Measurements from ENCODE around the gene PFKFB4. TPM values are rescaled to one million over a fixed set of nuclear protein-coding genes. Genes with fewer than 3 reads are reported as not detected.

PFKFB4 gene
- total RNA-seq, 1 donor from 2014 or later: 19.2 TPM

DNA sequence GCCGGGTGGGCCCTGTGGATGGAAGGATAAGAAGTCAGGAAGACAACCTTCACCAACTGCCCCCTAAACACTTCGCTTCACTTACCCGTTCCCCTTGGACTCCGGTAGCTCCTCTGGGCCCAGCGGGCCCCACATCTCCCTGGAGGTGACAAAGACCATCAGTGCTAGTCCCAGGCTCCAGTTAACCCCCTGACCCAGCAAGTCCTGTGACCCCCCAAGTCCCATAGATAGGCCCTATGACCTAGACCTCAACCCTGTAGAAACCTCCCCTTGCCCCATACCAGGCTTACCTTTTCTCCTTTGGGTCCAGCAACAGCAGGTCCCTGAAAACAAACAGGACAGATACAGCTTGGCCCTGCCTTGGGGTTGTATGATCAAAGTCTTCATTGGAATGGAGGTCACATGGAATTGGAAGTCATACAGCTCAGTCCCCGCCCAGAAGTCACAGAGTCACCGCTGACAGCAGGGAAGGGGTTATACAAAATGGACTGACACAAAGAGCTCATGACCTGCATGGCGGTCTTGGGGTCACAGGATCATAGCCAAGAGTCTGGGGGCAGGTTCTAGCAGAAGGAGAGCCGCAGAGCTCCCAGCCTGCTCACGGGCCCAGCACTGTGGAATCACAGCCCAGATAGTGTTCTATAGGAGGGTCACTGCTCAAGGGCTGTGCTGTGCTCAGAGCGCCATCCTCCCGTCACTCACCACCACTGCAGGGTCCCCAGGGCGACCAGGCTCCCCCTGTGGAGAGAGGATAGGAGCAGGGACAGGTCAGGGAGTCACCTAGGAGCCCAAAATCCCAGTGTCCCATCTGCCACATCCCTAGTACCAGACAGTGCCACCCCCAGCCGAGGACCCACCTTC is 25.2 kb upstream of the PFKFB4 start:
- DNase-seq (ENCODE audit: low read depth, low spot score): no peak
- H3K9me3 Mint-ChIP-seq: no peaks in the 10 kb centered on the region

DNA sequence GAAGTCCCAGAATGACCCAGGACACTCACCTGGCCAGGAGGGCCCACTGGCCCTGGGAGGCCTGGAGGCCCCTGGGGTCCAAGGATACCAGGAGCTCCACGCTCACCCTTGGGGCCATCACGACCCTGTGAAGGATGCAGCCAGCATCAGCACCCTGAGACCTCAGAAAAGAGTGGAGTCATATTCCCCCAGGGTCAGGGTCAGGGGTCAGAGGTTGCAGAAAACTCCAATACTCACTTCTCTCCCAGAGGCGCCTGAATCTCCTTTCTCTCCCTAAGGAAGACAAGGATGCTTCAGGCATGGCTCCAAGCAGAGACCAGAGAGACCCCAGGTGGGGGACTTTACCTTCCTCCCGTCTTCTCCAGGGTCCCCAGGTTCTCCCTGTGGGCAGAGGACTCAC is 20.0 kb upstream of the PFKFB4 start:
- no peaks in the 10 kb centered on the region for H3K36me3 Mint-ChIP-seq (ENCODE audit: low read depth)
- H3K9me3 Mint-ChIP-seq: no peaks in the 10 kb centered on the region
- H3K4me1 Mint-ChIP-seq: no peaks in the 10 kb centered on the region
- no peak for DNase-seq (ENCODE audit: low read depth, low spot score)
- no peaks in the 10 kb centered on the region for H3K27me3 Mint-ChIP-seq (ENCODE audit: low read depth)
- TF ChIP-seq, protein P1, sequence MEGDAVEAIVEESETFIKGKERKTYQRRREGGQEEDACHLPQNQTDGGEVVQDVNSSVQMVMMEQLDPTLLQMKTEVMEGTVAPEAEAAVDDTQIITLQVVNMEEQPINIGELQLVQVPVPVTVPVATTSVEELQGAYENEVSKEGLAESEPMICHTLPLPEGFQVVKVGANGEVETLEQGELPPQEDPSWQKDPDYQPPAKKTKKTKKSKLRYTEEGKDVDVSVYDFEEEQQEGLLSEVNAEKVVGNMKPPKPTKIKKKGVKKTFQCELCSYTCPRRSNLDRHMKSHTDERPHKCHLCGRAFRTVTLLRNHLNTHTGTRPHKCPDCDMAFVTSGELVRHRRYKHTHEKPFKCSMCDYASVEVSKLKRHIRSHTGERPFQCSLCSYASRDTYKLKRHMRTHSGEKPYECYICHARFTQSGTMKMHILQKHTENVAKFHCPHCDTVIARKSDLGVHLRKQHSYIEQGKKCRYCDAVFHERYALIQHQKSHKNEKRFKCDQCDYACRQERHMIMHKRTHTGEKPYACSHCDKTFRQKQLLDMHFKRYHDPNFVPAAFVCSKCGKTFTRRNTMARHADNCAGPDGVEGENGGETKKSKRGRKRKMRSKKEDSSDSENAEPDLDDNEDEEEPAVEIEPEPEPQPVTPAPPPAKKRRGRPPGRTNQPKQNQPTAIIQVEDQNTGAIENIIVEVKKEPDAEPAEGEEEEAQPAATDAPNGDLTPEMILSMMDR (conservative IDR thresholded peaks at IDR 0.05): no peak
- no peak overlapping the region for H3K4me3 Mint-ChIP-seq
- no peak overlapping the region for H3K27ac Mint-ChIP-seq (ENCODE audit: unreplicated experiment)

More for the DNA sequence above, 25.2 kb upstream of the PFKFB4 start:
- Mint-ChIP-seq H3K4me3 (no peak overlapping the region), H3K4me1 (no peaks in the 10 kb centered on the region), H3K36me3 (ENCODE audit: low read depth) (no peaks in the 10 kb centered on the region), H3K27ac (ENCODE audit: unreplicated experiment) (no peak overlapping the region), H3K27me3 (ENCODE audit: low read depth) (no peaks in the 10 kb centered on the region)
- TF ChIP-seq, protein P1 (conservative IDR thresholded peaks at IDR 0.05): no peak

DNA sequence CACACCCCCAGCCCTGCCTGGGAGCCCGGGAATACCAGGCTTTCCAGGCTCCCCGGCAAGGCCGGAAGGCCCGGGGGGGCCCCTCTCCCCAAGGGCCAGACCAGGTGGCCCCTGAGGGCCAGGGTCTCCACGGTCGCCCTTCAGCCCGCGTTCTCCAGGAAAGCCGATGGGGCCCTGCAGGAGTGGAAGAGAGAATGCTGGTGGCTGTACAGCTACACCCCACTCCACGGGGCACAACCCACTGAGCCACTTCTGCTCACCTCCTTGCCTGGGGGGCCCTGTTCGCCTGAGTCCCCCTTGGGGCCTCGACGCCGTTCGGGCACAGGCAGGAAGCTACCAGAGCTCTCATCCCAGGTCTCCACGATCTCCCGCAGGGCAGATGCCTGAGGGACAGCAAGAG is 18.8 kb upstream of the PFKFB4 start:
- H3K4me3 Mint-ChIP-seq: no peak overlapping the region
- DNase-seq (ENCODE audit: low read depth, low spot score): no peak
- no peaks in the 10 kb centered on the region for H3K4me1 Mint-ChIP-seq
- H3K27me3 Mint-ChIP-seq (ENCODE audit: low read depth): no peaks in the 10 kb centered on the region
- H3K36me3 Mint-ChIP-seq (ENCODE audit: low read depth): no peaks in the 10 kb centered on the region
- no peak overlapping the region for H3K27ac Mint-ChIP-seq (ENCODE audit: unreplicated experiment)
- H3K9me3 Mint-ChIP-seq: no peaks in the 10 kb centered on the region
- TF ChIP-seq, protein P1 (conservative IDR thresholded peaks at IDR 0.05): no peak

DNA sequence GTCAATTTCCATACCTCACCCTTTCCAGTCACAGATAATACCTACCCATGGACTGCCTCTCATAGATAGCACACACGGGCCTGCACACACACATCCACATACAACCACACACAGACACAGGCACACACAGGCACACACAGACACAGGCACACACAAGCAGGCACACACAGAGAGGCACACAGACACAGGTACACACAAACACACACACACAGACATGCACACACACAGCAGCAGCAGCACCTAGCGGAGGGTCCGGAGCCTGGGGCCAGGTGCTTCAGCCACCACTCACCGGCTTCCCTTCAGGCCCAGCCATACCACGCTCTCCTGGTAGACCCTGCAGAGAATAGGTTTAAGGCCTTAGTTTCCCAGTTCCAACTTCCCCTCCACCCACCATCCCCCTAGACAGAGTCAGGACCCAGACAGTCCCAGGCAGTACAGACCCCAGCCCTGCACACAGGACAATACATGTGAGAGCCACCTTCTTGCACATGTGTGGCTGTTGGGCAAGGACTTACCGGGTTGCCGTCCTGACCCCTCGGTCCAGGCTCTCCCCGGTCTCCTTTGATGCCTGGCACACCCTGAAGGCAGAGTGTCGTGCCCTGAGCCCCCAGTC is 17.5 kb upstream of the PFKFB4 start:
- no peaks in the 10 kb centered on the region for H3K4me1 Mint-ChIP-seq
- DNase-seq (ENCODE audit: low read depth, low spot score): no peak
- no peaks in the 10 kb centered on the region for H3K9me3 Mint-ChIP-seq
- H3K4me3 Mint-ChIP-seq: no peak overlapping the region
- TF ChIP-seq, protein P1 (conservative IDR thresholded peaks at IDR 0.05): no peak
- no peaks in the 10 kb centered on the region for H3K36me3 Mint-ChIP-seq (ENCODE audit: low read depth)
- no peak overlapping the region for H3K27ac Mint-ChIP-seq (ENCODE audit: unreplicated experiment)
- H3K27me3 Mint-ChIP-seq (ENCODE audit: low read depth): no peaks in the 10 kb centered on the region

DNA sequence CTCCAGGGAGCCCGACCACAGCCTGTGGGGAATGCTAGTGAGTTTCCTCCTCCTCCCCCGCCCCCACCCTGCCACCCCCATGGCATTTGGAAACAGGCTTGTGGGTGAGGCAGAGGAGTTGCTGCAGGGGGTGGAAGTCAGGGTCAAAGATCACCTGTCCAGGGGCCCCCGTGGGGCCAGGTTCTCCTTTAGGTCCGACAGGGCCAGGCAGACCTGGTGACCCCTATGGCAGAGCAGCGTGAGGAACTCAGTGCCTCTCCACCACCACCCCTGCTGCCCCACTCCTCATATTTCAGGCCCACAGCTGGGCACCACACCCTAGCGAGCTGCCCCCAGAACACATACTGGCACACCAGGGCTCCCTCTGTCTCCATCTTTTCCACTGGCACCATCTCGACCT is 15.9 kb upstream of the PFKFB4 start:
- TF ChIP-seq, protein P1 (conservative IDR thresholded peaks at IDR 0.05): no peak
- no peak overlapping the region for H3K4me3 Mint-ChIP-seq
- DNase-seq (ENCODE audit: low read depth, low spot score): no peak
- H3K36me3 Mint-ChIP-seq (ENCODE audit: low read depth): no peaks in the 10 kb centered on the region
- H3K9me3 Mint-ChIP-seq: no peaks in the 10 kb centered on the region
- no peaks in the 10 kb centered on the region for H3K4me1 Mint-ChIP-seq
- no peaks in the 10 kb centered on the region for H3K27me3 Mint-ChIP-seq (ENCODE audit: low read depth)
- H3K27ac Mint-ChIP-seq (ENCODE audit: unreplicated experiment): peak overlapping the region; percentile 35

Measured in neural crest cell (in vitro differentiated cells).